RWPE2 (cell line): ENCODE results near the gene NECAB2.

ENCODE experiments used
- ATAC-seq: fragments of 200-7000 bp; cut with Tn5 transposase; 3 replicates; pipeline ENCODE4 v1.9.1; 2021; ENCODE audit warnings: low read depth
- DNase-seq: peaks from one replicate; pipeline ENCODE4 v3.0.0-alpha.2; 2020; ENCODE audit warnings: low spot score
- H3K27ac ChIP-seq: fragments of 450-650 bp; 2 replicates; pipeline ENCODE4 v1.5.1; 2017; ENCODE audit warnings: mild to moderate bottlenecking; ENCODE audit not compliant: poor library complexity, severe bottlenecking
- H3K27me3 ChIP-seq: fragments of 250-450 bp; sonication (Bioruptor Pico); 2 replicates; pipeline ENCODE4 v1.5.1; 2021; ENCODE audit warnings: mild to moderate bottlenecking, moderate library complexity; ENCODE audit not compliant: insufficient read depth, poor library complexity, severe bottlenecking
- H3K36me3 ChIP-seq: fragments of 250-450 bp; sonication (Bioruptor Pico); 2 replicates; pipeline ENCODE4 v1.5.1; 2020; ENCODE audit warnings: low read depth, mild to moderate bottlenecking, moderate library complexity
- H3K4me1 ChIP-seq: fragments of 250-450 bp; sonication (Bioruptor Pico); 2 replicates; pipeline ENCODE4 v1.5.1; 2021; ENCODE audit warnings: mild to moderate bottlenecking, moderate library complexity; ENCODE audit not compliant: insufficient read depth, poor library complexity, severe bottlenecking
- H3K4me3 ChIP-seq: fragments of 250-450 bp; sonication (Bioruptor Pico); 2 replicates; pipeline ENCODE4 v1.5.1; 2021; ENCODE audit warnings: mild to moderate bottlenecking, moderate library complexity; ENCODE audit not compliant: severe bottlenecking
- H3K9me3 ChIP-seq: fragments of 250-450 bp; sonication (Bioruptor Pico); 2 replicates; pipeline ENCODE4 v1.5.1; 2021; ENCODE audit warnings: mild to moderate bottlenecking, moderate library complexity; ENCODE audit not compliant: severe bottlenecking
- TF ChIP-seq, protein P1 (sequence below): fragments of 450-650 bp; IDR thresholded peaks from one replicate; pipeline ENCODE4 v1.5.1; 2017; ENCODE audit warnings: mild to moderate bottlenecking, moderate library complexity; ENCODE audit not compliant: poor library complexity, severe bottlenecking

The NECAB2 gene

DNA sequence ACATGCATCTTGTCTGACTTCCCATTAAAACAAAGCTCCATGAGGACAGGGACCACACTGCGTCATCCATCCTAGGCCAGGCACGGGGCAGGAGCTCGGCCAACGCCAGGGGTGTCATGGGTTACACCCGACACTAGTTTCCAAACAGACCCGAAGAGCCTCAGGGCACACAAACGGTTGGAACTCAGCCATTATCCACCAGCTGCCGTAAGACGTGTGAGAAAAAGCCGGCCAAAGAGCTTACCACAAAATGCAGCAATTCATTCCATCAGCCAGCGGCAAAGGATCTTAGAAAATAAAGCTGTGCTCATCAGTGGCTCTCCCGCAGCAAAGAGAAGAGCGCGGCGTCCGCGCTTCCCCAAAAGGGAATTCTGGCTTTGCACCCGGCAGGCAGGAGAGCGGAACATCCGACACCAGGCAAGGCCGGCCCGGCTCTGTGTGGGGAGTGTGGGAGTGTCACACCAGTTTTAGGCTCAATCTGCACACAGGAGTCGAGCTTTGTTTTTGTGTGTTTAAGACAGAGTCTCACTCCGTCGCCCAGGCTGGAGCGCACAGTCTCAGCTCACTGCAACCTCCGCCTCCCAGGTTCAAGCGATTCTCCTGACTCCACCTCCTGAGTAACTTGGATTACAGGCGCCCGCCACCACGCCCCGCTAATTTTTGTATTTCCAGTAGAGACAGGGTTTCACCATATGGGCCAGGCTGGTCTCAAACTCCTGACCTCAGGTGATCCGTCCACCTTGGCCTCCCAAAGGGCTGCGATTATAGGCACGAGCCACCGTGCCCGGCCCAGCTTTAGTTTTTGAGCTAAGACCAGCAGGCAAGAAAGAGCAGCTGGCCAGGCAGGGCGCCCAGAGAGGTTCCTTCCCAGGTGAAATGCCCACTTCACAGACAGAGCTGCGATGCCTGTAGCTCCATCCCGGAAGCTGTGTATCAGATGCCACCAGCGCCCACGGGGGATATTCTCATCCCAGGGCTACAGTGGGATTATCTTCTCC is 73.1 kb downstream of the NECAB2 start:
- no peaks in the 10 kb centered on the region for H3K4me1 ChIP-seq
- H3K36me3 ChIP-seq: no peaks in the 10 kb centered on the region
- peaks cover 48% of the 10 kb centered on the region for H3K27me3 ChIP-seq
- ATAC-seq (peak; percentile 42), DNase-seq (no peak)
- H3K4me3 ChIP-seq: no peak overlapping the region
- H3K9me3 ChIP-seq: peaks cover 2% of the 10 kb centered on the region
- H3K27ac ChIP-seq: no peak overlapping the region
- TF ChIP-seq, protein P1, sequence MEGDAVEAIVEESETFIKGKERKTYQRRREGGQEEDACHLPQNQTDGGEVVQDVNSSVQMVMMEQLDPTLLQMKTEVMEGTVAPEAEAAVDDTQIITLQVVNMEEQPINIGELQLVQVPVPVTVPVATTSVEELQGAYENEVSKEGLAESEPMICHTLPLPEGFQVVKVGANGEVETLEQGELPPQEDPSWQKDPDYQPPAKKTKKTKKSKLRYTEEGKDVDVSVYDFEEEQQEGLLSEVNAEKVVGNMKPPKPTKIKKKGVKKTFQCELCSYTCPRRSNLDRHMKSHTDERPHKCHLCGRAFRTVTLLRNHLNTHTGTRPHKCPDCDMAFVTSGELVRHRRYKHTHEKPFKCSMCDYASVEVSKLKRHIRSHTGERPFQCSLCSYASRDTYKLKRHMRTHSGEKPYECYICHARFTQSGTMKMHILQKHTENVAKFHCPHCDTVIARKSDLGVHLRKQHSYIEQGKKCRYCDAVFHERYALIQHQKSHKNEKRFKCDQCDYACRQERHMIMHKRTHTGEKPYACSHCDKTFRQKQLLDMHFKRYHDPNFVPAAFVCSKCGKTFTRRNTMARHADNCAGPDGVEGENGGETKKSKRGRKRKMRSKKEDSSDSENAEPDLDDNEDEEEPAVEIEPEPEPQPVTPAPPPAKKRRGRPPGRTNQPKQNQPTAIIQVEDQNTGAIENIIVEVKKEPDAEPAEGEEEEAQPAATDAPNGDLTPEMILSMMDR: no peak

DNA sequence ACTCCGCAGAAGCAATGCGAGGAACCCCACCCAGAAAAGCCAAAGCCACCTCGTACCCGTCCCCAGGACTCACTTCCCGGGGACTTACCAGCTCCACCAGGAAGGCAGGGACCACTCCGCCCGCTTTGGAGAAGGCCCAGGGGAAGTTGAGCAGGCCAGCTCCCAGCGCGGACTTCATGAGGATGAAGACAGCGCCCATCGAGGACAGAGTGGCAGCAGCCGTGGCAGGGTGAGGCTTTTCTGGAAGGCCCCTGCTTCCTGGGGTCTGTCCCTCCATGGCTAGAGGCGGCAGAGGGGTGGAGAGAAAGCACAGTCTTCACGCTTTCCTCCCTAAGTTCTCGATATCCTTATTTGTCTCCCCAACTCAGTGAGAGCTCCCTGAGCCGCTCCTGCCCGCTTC is 73.8 kb downstream of the NECAB2 start:
- TF ChIP-seq, protein P1: no peak
- ATAC-seq: no peak
- peaks cover 48% of the 10 kb centered on the region for H3K27me3 ChIP-seq

DNA sequence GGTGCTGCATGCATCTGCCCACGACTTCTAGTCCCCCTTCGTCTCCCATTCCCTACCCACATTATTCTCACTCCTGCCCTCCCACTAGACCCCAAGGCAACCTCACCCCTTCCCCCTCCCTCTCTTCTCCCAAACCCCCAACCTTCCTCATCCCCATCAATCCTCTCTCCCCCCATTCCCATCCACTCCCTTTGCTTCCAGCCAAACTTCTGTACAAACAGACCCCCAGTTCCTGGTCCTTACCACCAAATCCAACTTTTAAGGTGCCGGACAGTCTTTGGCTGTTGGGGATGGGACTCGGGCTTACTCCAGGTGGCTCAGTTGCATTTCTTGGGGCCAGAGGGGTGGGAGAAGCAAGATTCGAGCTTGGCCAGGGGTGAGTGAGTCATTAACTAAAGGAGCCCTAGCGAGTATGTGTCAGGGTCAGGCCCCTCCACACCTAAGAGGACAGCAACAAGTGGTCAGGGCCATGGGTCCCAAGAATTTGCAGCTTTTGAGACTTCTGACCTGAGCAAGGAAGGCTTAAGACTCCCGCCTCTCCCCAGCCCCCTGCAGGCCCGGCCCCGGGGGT is 74.3 kb downstream of the NECAB2 start, which contains the start of gene SLC38A8:
Gene SLC38A8 (minus strand): TSS at position 488 of the 571 bp plus-strand sequence. CDS start 638 bp downstream, outside the sequence.
- ATAC-seq (no peak), DNase-seq (no peak)
- H3K36me3 ChIP-seq: no peaks in the 10 kb centered on the region
- no peaks in the 10 kb centered on the region for H3K4me1 ChIP-seq
- no peaks in the 10 kb centered on the region for H3K9me3 ChIP-seq
- TF ChIP-seq, protein P1: no peak
- peaks cover 48% of the 10 kb centered on the region for H3K27me3 ChIP-seq
- no peak within 1 kb of the TSS for H3K27ac ChIP-seq
- H3K4me3 ChIP-seq: no peak within 1 kb of the TSS

More for the DNA sequence above, 73.8 kb downstream of the NECAB2 start:
- Histone ChIP-seq H3K4me3 (no peak overlapping the region), H3K4me1 (no peaks in the 10 kb centered on the region), H3K27ac (no peak overlapping the region), H3K9me3 (no peaks in the 10 kb centered on the region), H3K36me3 (no peaks in the 10 kb centered on the region)
- DNase-seq: no peak

DNA sequence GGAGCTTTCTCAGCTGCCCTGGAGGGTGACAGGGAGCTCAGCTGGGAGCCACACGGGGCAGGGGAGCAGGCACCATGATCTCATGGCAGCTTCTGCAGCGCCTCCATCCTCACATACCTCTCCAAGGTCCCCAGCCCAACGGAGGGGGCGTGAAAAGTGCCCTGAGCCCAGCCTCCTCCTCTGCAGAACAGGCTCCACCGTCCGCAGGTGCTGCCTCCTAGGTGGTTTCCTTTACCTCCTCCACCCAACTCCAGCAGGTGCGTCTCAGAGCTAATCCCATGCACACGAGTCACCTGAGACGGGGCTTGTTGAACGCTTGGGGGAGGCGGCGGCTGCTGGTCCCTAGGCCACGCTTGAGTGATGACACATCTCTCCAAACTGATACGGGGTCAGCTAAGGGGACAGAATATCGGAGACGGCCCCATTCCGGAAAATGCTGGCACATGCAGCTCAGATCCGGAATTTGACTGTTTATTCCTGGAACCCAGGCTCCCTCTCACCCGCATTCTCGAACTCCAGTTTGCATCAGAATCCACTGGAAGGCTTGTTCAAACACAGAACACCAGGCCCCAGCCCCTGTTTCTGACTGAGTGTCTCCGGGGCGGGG is 74.9 kb downstream of the NECAB2 start:
- H3K4me1 ChIP-seq: no peaks in the 10 kb centered on the region
- DNase-seq (no peak), ATAC-seq (no peak)
- no peak overlapping the region for H3K4me3 ChIP-seq
- H3K9me3 ChIP-seq: no peaks in the 10 kb centered on the region
- H3K27ac ChIP-seq: no peak overlapping the region
- peaks cover 48% of the 10 kb centered on the region for H3K27me3 ChIP-seq
- TF ChIP-seq, protein P1: no peak
- no peaks in the 10 kb centered on the region for H3K36me3 ChIP-seq
